HepG2 (cell line): Measurements from ENCODE around the gene ZNF146. TPM values are rescaled to one million over a fixed set of nuclear protein-coding genes. Genes with fewer than 3 reads are reported as not detected.

Experiments used
- ATAC-seq: fragments of 200-7000 bp; cut with Tn5 transposase; 3 replicates; pipeline ENCODE4 v1.9.1; 2020; ENCODE audit warnings: mild to moderate bottlenecking, moderate library complexity
- BruUV-seq: library from RNA; stranded (reverse); fragments of 400-500 nt; replicated peaks from 2 replicates; lab custom pipeline; 2021; lab: Mats Ljungman, UMichigan
- CTCF ChIA-PET: fragments of 300-600 bp; formaldehyde crosslinking; extraction: SDS; loops from one replicate; lab custom pipeline; 2021; ENCODE audit warnings: low total read pairs, inconsistent platforms, low intra/inter-chr PET ratio; lab: Yijun Ruan, JAX
- POLR2A ChIA-PET: fragments of 350-600 bp; sonication (Branson Sonifier 250); formaldehyde crosslinking; loops from one replicate; lab custom pipeline; 2020; ENCODE audit warnings: antibody characterized with exemption, inconsistent platforms; lab: Yijun Ruan, JAX
- DNase-seq: peaks from one replicate; pipeline ENCODE4 v3.0.0-alpha.2; 2015; ENCODE audit warnings: low spot score
- FAIRE-seq: peaks from 3 replicates; lab custom pipeline; 2011; peaks lifted over from hg19 to GRCh38; lab: Jason Lieb, UNC
- H2AFZ ChIP-seq: one replicate; pipeline ENCODE4 v1.6.1; 2011; ENCODE audit warnings: low read length, inconsistent platforms
- H3K27ac ChIP-seq: fragments of 300-600 bp; 3 replicates; pipeline ENCODE4 v1.8.0; 2011; ENCODE audit warnings: mixed run types, mild to moderate bottlenecking, mixed read lengths, low read length, inconsistent platforms; ENCODE audit not compliant: insufficient read depth; ENCODE audit errors: extremely low read length
- H3K27me3 ChIP-seq, 2 experiments: fragments of 200-600 bp in 1 of 2; 2 replicates in 1 of 2; 3 replicates in 1 of 2; pipeline versions ENCODE4 v1.6.0 to v1.8.0; 2011; ENCODE audit warnings: low read length in 2 of 2, mild to moderate bottlenecking in 2 of 2, moderate library complexity in 2 of 2, inconsistent platforms in 1 of 2; ENCODE audit not compliant: insufficient read depth in 2 of 2, control insufficient read depth in 1 of 2
- H3K36me3 ChIP-seq, 2 experiments: fragments of 200-600 bp in 1 of 2; replicated peaks in 1 of 2; 2 replicates in 1 of 2; 3 replicates in 1 of 2; pipeline versions ENCODE4 v1.5.1 to v1.8.0; 2011; ENCODE audit warnings: low read length in 2 of 2, inconsistent platforms in 1 of 2; ENCODE audit not compliant: insufficient read depth in 2 of 2, control insufficient read depth in 1 of 2
- H3K4me1 ChIP-seq: 2 replicates; pipeline ENCODE4 v1.5.1; 2012; ENCODE audit warnings: low read length, inconsistent platforms; ENCODE audit not compliant: insufficient read depth
- H3K4me2 ChIP-seq: 2 replicates; pipeline ENCODE4 v1.6.0; 2011; ENCODE audit warnings: low read depth, low read length, inconsistent platforms
- H3K4me3 ChIP-seq, 3 experiments: fragments of 200-600 bp in 1 of 3; sonication (generic), shearing (Covaris generic) in 1 of 3; replicated peaks in 1 of 3; 2 replicates each; pipeline ENCODE4 v1.5.1; 2011 to 2016; ENCODE audit warnings: low read length in 3 of 3, inconsistent platforms in 2 of 3, low read depth in 2 of 3, mild to moderate bottlenecking in 2 of 3, control low read depth in 1 of 3, mixed read lengths in 1 of 3; ENCODE audit not compliant: insufficient read depth in 1 of 3
- H3K79me2 ChIP-seq: one replicate; pipeline ENCODE4 v1.6.1; 2011; ENCODE audit warnings: low read length, inconsistent platforms; ENCODE audit not compliant: insufficient read depth
- H3K9ac ChIP-seq: 2 replicates; pipeline ENCODE4 v1.6.0; 2011; ENCODE audit warnings: mild to moderate bottlenecking, low read depth, low read length, inconsistent platforms; ENCODE audit not compliant: insufficient read depth
- H3K9me3 ChIP-seq: 2 replicates; pipeline ENCODE4 v1.5.1; 2012; ENCODE audit warnings: mild to moderate bottlenecking, low read length
- H4K20me1 ChIP-seq: 2 replicates; pipeline ENCODE4 v1.6.0; 2011; ENCODE audit warnings: inconsistent platforms, mild to moderate bottlenecking, low read length, moderate library complexity; ENCODE audit not compliant: insufficient read depth
- AHR ChIP-seq: IDR thresholded peaks from 2 replicates; pipeline ENCODE4 v1.6.1; 2018; ENCODE audit warnings: missing genetic modification reagents, missing compliant biosample characterization
- BCLAF1 ChIP-seq: fragments of 450-650 bp; IDR thresholded peaks from 2 replicates; pipeline ENCODE4 v1.6.1; 2017; ENCODE audit warnings: mild to moderate bottlenecking
- CBX2 ChIP-seq, 2 experiments: fragments of 200-600 bp in 1 of 2; sonication (generic); formaldehyde crosslinking in 1 of 2; IDR thresholded peaks; 2 replicates each; pipeline versions ENCODE4 v1.7.0 to v1.8.1; 2018 to 2022; ENCODE audit warnings: low read depth in 2 of 2, low read length in 1 of 2, mild to moderate bottlenecking in 1 of 2, missing genetic modification reagents in 1 of 2
- FOXA3 ChIP-seq: IDR thresholded peaks from 2 replicates; pipeline ENCODE4 v1.6.1; 2016; ENCODE audit warnings: missing genetic modification reagents, missing compliant biosample characterization
- GLI4 ChIP-seq: sonication (generic); formaldehyde crosslinking; IDR thresholded peaks from 2 replicates; pipeline ENCODE4 v1.5.1; 2020; ENCODE audit warnings: missing genetic modification reagents, mild to moderate bottlenecking, moderate library complexity, borderline replicate concordance
- HCFC1 ChIP-seq: fragments of 150-350 bp; IDR thresholded peaks from 2 replicates; pipeline ENCODE4 v1.6.1; 2014; ENCODE audit warnings: low read depth, low read length
- KIAA2018 ChIP-seq: sonication (generic); formaldehyde crosslinking; IDR thresholded peaks from 2 replicates; pipeline ENCODE4 v1.5.0; 2020; ENCODE audit warnings: mild to moderate bottlenecking, missing genetic modification reagents, borderline replicate concordance
- RAD21 ChIP-seq: fragments of 450-650 bp; formaldehyde crosslinking; IDR thresholded peaks from 2 replicates; pipeline ENCODE4 v1.5.0; 2020; ENCODE audit warnings: mild to moderate bottlenecking
- RBFOX2 ChIP-seq: fragments of 200-400 bp; formaldehyde crosslinking; IDR thresholded peaks from 2 replicates; pipeline ENCODE4 v1.6.1; 2017; ENCODE audit warnings: low read depth, mild to moderate bottlenecking, low read length
- SOX6 ChIP-seq, 2 experiments: fragments of 450-650 bp in 1 of 2; sonication (generic) in 1 of 2; formaldehyde crosslinking in 1 of 2; IDR thresholded peaks; 2 replicates each; pipeline versions ENCODE4 v1.4.0 to v1.6.1; 2017 to 2020; ENCODE audit warnings: antibody characterized with exemption in 1 of 2, mild to moderate bottlenecking in 1 of 2, missing genetic modification reagents in 1 of 2
- ZNF275 ChIP-seq: sonication (generic); formaldehyde crosslinking; IDR thresholded peaks from 2 replicates; pipeline ENCODE4 v1.8.0; 2022; ENCODE audit warnings: missing genetic modification reagents, mild to moderate bottlenecking, inconsistent platforms, borderline replicate concordance
- WGBS: methylation state at CpG from one replicate; pipeline ENCODE4 v1.1.6; 2017; ENCODE audit warnings: low lambda C conversion rate; 5-methylcytosine and 5-hydroxymethylcytosine counted together
- in situ Hi-C: cut with HindIII; loops from 2 replicates; pipeline ENCODE4 v1.10.0; 2017; ENCODE audit warnings: low pct_unique_long_range_greater_than_20kb; ENCODE audit not compliant: extremely low pct_ligation_motif_present
- intact Hi-C: fragments of 100-400 bp; cut with micrococcal nuclease; formaldehyde crosslinking; loops from one replicate; pipeline ENCODE4 v1.10.0; 2022; ENCODE audit not compliant: unreplicated experiment
- polyA plus RNA-seq, 8 experiments: library from polyadenylated mRNA; depleted of rRNA in 3 of 8; stranded (reverse) in 7 of 8; unstranded in 1 of 8; fragments of >200 nt; fragmentation: Illumina TruSeq in 4 of 8; extraction: Trizol in 4 of 8; gene quantifications; 2 replicates each; pipeline versions ENCODE4 v1.2.1 to v1.2.3, GENCODE V29; 2011 to 2016; ENCODE audit warnings: low read depth in 4 of 8, missing spikeins in 1 of 8, mixed read lengths in 1 of 8; ENCODE audit not compliant: insufficient read depth in 1 of 8
- total RNA-seq, 5 experiments: library from RNA; depleted of rRNA; stranded (reverse); fragments of >200 nt; fragmentation: Illumina TruSeq; extraction: Trizol; gene quantifications; 2 replicates each; pipeline ENCODE4 v1.2.3, GENCODE V29; 2016; ENCODE audit warnings: low read depth in 1 of 5

ZNF146 gene
- total and polyA plus RNA-seq, 2 of the 13 experiments (the other 11 are each of a cell fraction or from before 2014, with no cell fraction given): 28.4 to 52.7 TPM

- ATAC-seq: no peak
- Histone ChIP-seq H3K4me1 (no peaks in the 10 kb centered on the region), H3K9ac (no peak overlapping the region), H3K79me2 (no peaks in the 10 kb centered on the region), H3K4me2 (no peak overlapping the region), H3K9me3 (no peaks in the 10 kb centered on the region), H2AFZ (no peak overlapping the region), H3K4me3 (no peak overlapping the region), H3K36me3 (peaks cover 4 to 14% of the 10 kb centered on the region in 2 experiments; a peak in 4 of 5 replicates), H3K27me3 (no peaks in the 10 kb centered on the region), H3K27ac (no peak overlapping the region), H4K20me1 (no peaks in the 10 kb centered on the region)
- DNase-seq: no peak
- 93% methylated on average over 17 of the region's 17 CpGs for WGBS
- ChIA-PET CTCF (no interaction called here), POLR2A (no interaction called here)
- BruUV-seq: no TSS peak
- intact Hi-C loops: no loop called here
- FAIRE-seq: no peak
- in situ Hi-C loops: no loop called here
- TF ChIP-seq AHR (CRISPR knock-in tag): no peak
- TF ChIP-seq CBX2 (IDR thresholded peaks at IDR 0.05; ENCODE audit: low read depth, low read length): no peak
- no peak for TF ChIP-seq CBX2 (CRISPR knock-in tag; IDR thresholded peaks at IDR 0.05; ENCODE audit: low read depth)
- TF ChIP-seq BCLAF1: no peak
- no peak for TF ChIP-seq GLI4 (CRISPR knock-in tag)
- no peak for TF ChIP-seq RBFOX2
- no peak for TF ChIP-seq ZNF275
- TF ChIP-seq KIAA2018 (CRISPR knock-in tag): no peak
- no peak for TF ChIP-seq RAD21 (CRISPR knock-in tag)
- no peak for TF ChIP-seq SOX6 (IDR thresholded peaks at IDR 0.05)
- TF ChIP-seq SOX6 (CRISPR knock-in tag; IDR thresholded peaks at IDR 0.05): no peak
- TF ChIP-seq FOXA3 (CRISPR knock-in tag): no peak
- no peak for TF ChIP-seq HCFC1
Measured at GRCh38 chr19:36182612-36183244, 32.2 kb upstream of the ZNF146 start.
